LNCaP clone FGC (cell line): ENCODE data around the gene CCDC7.

Experiments used
- DNase-seq: peaks from one replicate; pipeline ENCODE4 v3.0.0-alpha.2; 2011; ENCODE audit warnings: low read depth
- H3K4me3 ChIP-seq: 2 replicates; pipeline ENCODE4 v1.5.1; 2011; ENCODE audit warnings: mild to moderate bottlenecking, low read depth, low read length, control low read depth
- TF ChIP-seq, protein P1 (sequence below): IDR thresholded peaks from 2 replicates; pipeline ENCODE4 v1.5.1; 2012; ENCODE audit warnings: mild to moderate bottlenecking; ENCODE audit not compliant: control insufficient read depth, insufficient read depth; ENCODE audit errors: extremely low read depth

CCDC7 gene

DNA sequence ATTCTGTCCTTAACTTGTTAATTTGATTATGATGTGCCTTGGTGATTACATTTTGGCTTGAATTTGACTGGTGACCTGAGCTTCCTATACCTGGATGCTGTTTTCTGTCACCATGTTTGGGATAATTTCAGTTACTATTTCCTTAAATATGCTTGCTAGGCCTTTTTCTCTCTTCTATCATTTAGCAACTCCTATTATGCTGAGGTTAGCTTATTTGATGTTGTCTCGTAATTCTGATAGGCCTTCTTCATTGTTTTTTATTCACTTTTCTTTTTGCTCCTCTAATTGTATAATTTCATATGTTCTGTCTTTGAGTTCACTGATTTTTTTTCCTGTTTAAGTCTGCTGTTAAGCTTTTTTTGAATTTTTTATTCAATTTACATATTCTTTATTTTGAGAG lies 327.2 kb downstream of the CCDC7 start:
- TF ChIP-seq, protein P1, sequence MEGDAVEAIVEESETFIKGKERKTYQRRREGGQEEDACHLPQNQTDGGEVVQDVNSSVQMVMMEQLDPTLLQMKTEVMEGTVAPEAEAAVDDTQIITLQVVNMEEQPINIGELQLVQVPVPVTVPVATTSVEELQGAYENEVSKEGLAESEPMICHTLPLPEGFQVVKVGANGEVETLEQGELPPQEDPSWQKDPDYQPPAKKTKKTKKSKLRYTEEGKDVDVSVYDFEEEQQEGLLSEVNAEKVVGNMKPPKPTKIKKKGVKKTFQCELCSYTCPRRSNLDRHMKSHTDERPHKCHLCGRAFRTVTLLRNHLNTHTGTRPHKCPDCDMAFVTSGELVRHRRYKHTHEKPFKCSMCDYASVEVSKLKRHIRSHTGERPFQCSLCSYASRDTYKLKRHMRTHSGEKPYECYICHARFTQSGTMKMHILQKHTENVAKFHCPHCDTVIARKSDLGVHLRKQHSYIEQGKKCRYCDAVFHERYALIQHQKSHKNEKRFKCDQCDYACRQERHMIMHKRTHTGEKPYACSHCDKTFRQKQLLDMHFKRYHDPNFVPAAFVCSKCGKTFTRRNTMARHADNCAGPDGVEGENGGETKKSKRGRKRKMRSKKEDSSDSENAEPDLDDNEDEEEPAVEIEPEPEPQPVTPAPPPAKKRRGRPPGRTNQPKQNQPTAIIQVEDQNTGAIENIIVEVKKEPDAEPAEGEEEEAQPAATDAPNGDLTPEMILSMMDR = no peak
- no peak for DNase-seq
- H3K4me3 ChIP-seq = no peak overlapping the region

DNA sequence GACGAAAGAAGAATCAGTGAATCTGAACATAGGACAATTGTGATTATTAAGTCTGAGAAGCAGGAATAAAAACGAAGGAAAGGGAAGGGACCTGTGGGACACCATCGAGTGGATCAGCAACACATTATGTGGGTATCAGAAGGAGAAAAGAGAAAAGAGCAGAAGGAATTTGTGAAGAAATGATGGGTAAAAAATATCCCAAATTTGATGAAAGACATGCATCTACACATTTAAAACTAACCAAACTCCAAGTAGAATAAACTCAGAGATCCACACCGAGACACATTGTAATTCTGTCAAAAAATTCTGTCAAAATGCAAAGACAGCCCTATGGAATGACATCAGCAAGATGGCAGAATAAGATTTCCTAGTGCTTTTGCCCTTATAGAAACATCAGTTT lies 341.0 kb downstream of the CCDC7 start:
- no peak for DNase-seq
- no peak overlapping the region for H3K4me3 ChIP-seq
- TF ChIP-seq, protein P1 = no peak

DNA sequence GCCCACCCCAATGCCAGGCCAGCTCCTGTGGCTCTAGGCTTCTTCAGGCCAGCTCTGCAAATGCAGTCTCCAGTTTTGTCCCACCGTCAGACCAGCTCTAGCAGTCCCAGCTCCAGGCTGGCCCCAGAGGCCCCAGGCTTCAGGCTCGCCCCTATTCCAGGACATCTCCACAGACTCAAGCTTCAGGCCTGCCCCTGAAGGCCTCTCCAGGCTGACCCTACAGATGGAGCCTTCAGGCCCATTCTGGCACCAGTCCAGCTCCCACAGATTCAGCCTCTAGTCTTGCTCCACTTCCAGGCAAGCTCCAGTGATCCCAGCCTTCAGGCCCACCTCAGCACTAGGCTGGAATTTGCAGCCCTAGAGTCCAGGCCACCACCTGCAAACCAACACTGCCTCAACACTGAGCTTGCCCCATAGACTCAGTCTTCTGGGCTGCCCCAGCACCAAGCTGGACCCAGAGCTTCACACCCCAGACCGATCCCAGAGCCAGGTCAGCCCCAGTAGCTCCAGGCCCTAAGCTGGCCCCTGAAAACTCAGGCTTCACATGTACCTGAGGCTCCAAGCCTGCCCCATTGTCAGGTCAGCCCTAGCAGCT lies 341.8 kb downstream of the CCDC7 start:
- TF ChIP-seq, protein P1 = no peak
- H3K4me3 ChIP-seq = no peak overlapping the region
- DNase-seq = no peak

DNA sequence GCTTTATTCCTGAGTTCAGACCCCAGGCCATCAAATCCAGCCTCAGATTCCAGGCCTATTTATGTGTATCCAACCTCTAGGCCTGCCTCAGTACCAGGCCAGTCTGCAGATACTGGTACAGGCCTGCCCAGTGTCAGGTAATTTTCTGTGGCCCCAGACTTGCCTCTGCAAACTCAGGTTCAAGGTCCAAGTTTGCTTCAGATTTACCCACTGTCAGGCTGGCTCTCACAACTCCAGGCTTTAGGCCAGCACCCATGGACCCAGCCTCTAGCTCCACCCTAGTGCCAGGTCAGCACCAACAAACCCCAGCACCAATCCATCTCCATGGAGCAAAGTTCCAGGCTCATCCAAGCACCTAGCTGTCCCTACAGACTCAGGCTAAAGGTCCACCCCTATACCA lies 342.4 kb downstream of the CCDC7 start:
- TF ChIP-seq, protein P1 = no peak
- no peak for DNase-seq
- H3K4me3 ChIP-seq = no peak overlapping the region

DNA sequence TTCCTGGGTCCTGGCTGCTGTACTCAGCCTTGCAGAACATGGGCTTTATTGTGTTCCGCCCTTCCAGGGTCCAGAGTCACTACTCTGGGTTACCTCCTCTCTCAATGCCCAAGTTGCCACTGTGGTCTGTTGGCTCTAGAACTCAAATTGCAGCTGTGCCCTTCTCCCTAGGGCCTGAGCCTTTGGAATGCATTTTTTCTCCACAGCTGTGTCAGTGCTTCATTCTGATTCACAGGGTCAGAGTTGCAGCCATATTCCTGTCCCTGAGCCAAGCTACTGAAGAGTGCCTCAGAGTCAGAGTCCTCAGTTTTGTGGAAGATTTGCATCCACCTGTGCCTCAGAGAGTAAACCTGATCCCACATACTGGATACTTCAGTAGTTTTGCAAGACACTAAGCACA lies 344.5 kb downstream of the CCDC7 start:
- TF ChIP-seq, protein P1 = no peak
- no peak for DNase-seq
- no peak overlapping the region for H3K4me3 ChIP-seq

DNA sequence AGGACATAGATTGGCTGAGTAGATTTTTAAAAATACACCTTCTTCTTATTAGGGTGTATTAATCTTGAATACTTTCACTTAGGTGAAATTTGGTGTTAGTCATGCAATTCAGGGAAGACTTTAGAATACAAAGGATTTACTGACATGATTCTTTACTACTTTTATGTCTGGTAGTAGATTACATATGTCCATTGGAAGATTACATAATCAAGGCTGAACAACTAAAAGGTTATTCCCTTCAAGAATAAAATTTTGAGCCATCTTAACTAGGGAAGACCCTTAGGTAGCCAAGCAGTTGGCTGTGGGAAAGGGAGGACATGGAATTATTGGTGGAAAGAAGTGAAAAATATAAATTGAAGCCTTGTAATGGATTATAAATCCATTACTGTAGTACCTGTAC lies 347.1 kb downstream of the CCDC7 start:
- TF ChIP-seq, protein P1 = no peak
- DNase-seq = no peak
- no peak overlapping the region for H3K4me3 ChIP-seq

DNA sequence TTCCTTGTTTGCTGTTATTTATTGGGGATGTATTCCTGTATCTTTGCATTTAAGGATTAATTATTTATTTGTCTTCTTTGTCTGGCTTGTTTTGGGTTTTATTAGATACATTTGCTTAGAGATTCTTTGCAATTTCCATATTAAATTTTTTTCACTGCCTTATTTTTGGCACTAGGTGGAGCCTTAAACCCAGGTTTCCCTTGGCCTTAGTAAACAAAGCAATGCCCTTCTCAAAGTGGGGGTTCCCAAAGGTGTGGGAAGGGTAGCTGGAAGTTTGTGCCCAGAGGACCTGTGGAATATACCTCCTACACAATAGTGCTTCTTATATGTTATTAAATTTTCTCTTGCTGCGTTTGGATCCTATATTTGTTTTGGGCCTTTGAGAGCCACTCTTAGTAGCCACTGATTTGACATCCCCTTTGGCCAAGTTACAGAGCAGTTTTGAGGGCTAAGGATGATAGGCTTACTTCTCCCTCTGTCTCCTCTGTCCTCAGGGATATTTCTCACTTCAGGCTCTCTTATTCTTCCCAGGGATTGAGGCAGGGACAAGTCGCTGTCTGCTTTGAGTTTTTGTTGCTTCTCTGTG lies 349.8 kb downstream of the CCDC7 start:
- TF ChIP-seq, protein P1 = peak; percentile 49
- peak; percentile 14 for DNase-seq
- no peak overlapping the region for H3K4me3 ChIP-seq
